Measurements from ENCODE around the gene SLC23A3.
A peak's percentile ranks its signal among the peaks of the same experiment; 100 is the strongest.

SLC23A3 gene

DNA sequence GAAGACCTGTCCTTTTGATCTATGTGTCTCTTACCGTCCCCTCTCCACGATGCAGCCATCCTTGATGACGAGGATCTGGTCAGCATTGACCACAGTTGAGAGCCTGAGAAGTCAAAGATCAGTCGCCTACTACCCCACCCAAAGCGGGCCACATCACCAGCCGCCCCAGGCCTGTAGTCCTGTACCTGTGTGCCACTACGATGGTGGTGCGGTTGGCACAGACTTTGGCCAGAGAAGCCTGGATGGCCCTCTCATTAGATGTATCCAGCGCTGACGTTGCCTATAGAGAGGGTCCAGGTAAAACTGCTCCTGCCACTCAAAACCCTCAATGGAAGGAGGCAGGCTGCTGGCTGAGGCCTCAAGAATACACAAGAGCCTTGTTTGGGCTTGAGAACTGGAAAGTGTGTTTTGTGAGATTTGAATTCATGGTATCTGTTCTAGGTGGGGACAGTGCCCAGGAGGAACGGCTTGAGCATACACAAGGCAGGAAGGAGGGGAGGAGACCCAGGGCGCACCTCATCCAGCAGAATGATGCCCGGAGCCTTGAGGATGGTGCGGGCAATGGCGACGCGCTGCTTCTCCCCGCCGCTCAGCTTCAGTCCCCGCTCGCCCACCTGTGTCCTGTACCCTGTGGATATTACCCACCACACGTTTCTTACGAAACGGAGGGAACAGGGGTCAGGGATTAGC is 40.5 kb upstream of the SLC23A3 start:
- TF ChIP-seq, protein P1, sequence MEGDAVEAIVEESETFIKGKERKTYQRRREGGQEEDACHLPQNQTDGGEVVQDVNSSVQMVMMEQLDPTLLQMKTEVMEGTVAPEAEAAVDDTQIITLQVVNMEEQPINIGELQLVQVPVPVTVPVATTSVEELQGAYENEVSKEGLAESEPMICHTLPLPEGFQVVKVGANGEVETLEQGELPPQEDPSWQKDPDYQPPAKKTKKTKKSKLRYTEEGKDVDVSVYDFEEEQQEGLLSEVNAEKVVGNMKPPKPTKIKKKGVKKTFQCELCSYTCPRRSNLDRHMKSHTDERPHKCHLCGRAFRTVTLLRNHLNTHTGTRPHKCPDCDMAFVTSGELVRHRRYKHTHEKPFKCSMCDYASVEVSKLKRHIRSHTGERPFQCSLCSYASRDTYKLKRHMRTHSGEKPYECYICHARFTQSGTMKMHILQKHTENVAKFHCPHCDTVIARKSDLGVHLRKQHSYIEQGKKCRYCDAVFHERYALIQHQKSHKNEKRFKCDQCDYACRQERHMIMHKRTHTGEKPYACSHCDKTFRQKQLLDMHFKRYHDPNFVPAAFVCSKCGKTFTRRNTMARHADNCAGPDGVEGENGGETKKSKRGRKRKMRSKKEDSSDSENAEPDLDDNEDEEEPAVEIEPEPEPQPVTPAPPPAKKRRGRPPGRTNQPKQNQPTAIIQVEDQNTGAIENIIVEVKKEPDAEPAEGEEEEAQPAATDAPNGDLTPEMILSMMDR (IDR thresholded peaks at IDR 0.05; ENCODE audit: low read depth, low read length): no peak
- Histone ChIP-seq H3K9me3 (ENCODE audit: severe bottlenecking) (no peaks in the 10 kb centered on the region), H3K4me3 (ENCODE audit: low read depth, low read length) (no peak overlapping the region), H3K36me3 (peaks cover 76% of the 10 kb centered on the region), H3K27me3 (ENCODE audit: insufficient read depth, low read depth, severe bottlenecking) (no peaks in the 10 kb centered on the region), H3K27ac (no peak overlapping the region)
- no peak for DNase-seq

DNA sequence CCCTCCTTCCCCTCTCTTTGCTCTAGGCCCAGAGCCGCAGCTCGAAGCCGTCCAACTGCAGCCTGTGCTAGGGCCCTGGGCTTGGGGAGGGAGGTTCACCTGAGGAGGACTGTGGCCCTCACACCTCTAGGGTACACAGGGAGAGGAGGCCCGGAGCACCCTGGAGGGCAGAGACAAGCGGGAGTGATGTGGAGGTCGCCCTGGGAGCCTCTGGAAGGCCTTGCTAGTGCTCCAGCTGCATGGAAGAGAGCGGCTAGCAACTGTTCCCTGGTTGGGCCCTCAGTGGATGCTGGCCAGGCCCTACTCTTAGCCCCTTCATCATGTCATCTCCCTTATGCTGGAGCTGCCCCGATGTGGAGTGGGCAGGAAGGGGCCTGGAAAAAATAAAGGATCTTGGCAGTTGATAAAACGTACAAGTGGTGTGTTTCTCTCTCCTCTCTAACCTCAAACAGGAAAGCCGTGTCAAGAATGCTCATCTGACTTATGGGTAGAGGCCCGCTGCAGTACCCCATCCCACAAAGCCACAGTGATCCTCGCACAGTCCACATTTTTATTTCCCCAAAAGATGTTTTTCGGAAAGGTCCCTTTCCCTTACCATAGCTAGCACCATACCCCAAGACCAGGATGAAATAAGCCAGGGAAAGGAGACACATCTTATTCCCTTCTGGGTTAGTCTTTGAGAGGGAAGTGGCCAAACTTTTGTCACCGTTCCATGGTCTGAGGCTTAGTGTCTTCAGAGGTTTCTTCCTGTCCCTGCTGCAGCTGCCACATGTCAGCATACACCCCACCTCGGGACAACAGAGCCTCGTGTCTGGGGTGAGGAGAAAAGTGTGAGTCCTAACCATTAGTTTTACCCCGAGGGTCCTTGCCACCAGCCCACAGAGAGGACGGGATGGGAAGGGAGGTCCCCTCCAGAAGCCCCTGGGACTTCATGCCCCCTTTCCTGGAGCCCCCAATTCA is 39.7 kb upstream of the SLC23A3 start:
- TF ChIP-seq, protein P1 (IDR thresholded peaks at IDR 0.05; ENCODE audit: low read depth, low read length): no peak
- peaks cover 68% of the 10 kb centered on the region for H3K36me3 ChIP-seq
- H3K27ac ChIP-seq: no peak overlapping the region

DNA sequence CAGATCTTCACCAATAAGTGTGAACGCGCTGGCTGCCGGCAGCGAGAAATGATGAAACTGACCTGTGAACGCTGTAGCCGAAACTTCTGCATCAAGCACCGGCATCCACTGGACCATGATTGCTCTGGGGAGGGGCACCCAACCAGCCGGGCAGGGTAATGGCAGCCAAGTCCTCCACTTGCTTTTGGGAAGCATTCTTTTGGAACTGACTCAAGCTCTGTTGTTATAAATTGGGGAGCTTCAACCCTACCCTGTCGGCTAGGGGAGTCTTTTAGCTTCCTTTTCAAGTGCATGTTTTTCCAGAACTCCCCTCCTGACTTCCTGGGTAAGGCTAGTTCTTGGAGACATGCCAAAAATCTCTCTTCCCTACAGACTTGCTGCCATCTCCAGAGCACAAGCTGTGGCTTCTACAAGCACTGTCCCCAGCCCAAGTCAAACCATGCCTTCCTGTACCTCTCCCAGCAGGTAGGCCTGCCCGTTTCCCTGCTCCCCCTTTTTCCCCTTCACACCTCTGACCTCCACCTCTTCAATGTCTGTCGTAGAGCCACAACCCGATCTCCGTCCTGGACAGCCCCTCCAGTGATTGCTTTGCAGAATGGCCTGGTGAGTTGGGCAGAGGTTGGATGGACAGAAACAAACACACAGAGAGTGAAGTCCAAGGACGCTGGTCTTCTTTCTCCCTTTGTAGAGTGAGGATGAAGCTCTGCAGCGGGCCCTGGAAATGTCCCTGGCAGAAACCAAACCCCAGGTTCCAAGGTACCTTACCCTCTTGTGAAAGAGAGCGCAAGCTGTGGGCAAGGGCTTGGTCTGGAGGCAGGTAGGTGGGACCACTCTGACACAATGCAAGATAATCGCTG is 38.3 kb upstream of the SLC23A3 start:
- Histone ChIP-seq H3K4me3 (ENCODE audit: low read depth, low read length) (no peak overlapping the region), H3K36me3 (peaks cover 54% of the 10 kb centered on the region), H3K27ac (no peak overlapping the region), H3K27me3 (ENCODE audit: insufficient read depth, low read depth, severe bottlenecking) (no peaks in the 10 kb centered on the region), H3K9me3 (ENCODE audit: severe bottlenecking) (no peaks in the 10 kb centered on the region)
- TF ChIP-seq, protein P1 (IDR thresholded peaks at IDR 0.05; ENCODE audit: low read depth, low read length): no peak
- no peak for DNase-seq

More for the DNA sequence above, 39.7 kb upstream of the SLC23A3 start:
- Histone ChIP-seq H3K4me3 (ENCODE audit: low read depth, low read length) (no peak overlapping the region), H3K9me3 (ENCODE audit: severe bottlenecking) (no peaks in the 10 kb centered on the region), H3K27me3 (ENCODE audit: insufficient read depth, low read depth, severe bottlenecking) (no peaks in the 10 kb centered on the region)
- DNase-seq: no peak

DNA sequence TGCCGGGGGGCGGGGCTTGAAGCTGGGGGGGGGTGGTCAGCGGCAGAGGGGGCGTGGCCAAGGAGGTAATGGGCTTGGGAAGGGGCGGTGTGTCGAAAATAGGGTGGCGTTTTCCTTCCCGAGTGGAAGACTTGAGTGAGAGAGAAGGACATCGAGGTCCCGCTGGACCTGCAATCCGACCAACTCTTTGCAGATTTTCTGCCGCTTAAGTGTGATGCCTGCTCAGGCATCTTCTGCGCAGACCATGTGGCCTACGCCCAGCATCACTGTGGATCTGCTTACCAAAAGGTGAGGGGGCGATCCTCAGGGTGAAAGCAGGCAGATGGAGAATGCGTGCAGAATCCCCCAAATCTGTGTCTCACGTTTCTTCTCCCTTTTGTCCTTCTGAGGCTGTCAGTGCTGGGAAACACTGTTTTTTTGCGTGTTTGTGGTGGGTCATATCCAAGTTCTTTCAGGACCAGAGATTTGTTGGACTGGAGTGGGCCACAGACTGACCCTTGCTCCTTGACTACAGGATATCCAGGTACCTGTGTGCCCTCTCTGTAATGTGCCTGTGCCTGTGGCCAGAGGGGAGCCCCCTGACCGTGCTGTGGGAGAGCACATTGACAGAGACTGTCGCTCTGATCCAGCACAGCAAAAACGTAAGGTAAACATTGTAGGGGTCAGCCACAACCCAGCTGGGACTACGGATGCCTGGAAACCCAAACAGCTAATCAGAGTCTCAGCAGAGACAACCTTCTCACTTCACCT is 37.5 kb upstream of the SLC23A3 start:
- Histone ChIP-seq H3K9me3 (ENCODE audit: severe bottlenecking) (no peaks in the 10 kb centered on the region), H3K27me3 (ENCODE audit: insufficient read depth, low read depth, severe bottlenecking) (no peaks in the 10 kb centered on the region), H3K27ac (peak overlapping the region; percentile 87), H3K4me3 (ENCODE audit: low read depth, low read length) (peak overlapping the region; percentile 62), H3K36me3 (peaks cover 46% of the 10 kb centered on the region)
- TF ChIP-seq, protein P1 (IDR thresholded peaks at IDR 0.05; ENCODE audit: low read depth, low read length): no peak
- DNase-seq: no peak

Data from WERI-Rb-1 (cell line).